K562 (cell line): Measurements from ENCODE around the gene PLPPR1. TPM values are rescaled to one million over a fixed set of nuclear protein-coding genes. Genes with fewer than 3 reads are reported as not detected.

Experiments
- ATAC-seq: fragments of 200-7000 bp; cut with Tn5 transposase; 3 replicates; pipeline ENCODE4 v1.9.1; 2020; ENCODE audit warnings: moderate library complexity
- BruUV-seq: library from RNA; stranded (reverse); fragments of 400-500 nt; replicated peaks from 2 replicates; lab custom pipeline; 2021; lab: Mats Ljungman, UMichigan
- CTCF ChIA-PET: fragments of 300-600 bp; formaldehyde crosslinking; extraction: SDS; loops from one replicate; lab custom pipeline; 2021; ENCODE audit warnings: low intra/inter-chr PET ratio; lab: Yijun Ruan, JAX
- POLR2A ChIA-PET: fragments of 300-600, 350-650 bp; sonication (Branson Sonifier 250); formaldehyde crosslinking; extraction: SDS; loops from one replicate; lab custom pipeline; 2021; ENCODE audit warnings: antibody characterized with exemption, inconsistent platforms; lab: Yijun Ruan, JAX
- DNase-seq, 4 experiments: peaks; one replicate each; pipeline versions ENCODE4 v3.0.0 to v3.0.0-alpha.2; 2011 to 2018; ENCODE audit warnings: low spot score in 3 of 4, mixed read lengths in 3 of 4; ENCODE audit errors: extremely low read depth in 1 of 4
- FAIRE-seq: peaks from 2 replicates; lab custom pipeline; 2011; peaks lifted over from hg19 to GRCh38; lab: Jason Lieb, UNC
- H2AFZ ChIP-seq: 2 replicates; pipeline ENCODE4 v1.6.0; 2011; ENCODE audit warnings: low read depth, low read length, control low read depth, inconsistent platforms
- H3K27ac ChIP-seq: fragments of 200-600 bp; 3 replicates; pipeline ENCODE4 v1.8.0; 2011; ENCODE audit warnings: low read depth, mild to moderate bottlenecking, control low read depth, inconsistent platforms, low read length, moderate library complexity, mixed read lengths; ENCODE audit errors: extremely low read depth
- H3K27me3 ChIP-seq, 2 experiments: fragments of 300-600 bp in 1 of 2; 2 replicates in 1 of 2; 3 replicates in 1 of 2; pipeline versions ENCODE4 v1.6.0 to v1.8.0; 2011; ENCODE audit warnings: inconsistent platforms in 2 of 2, low read length in 2 of 2, mild to moderate bottlenecking in 1 of 2, mixed read lengths in 1 of 2, moderate library complexity in 1 of 2; ENCODE audit not compliant: control insufficient read depth in 2 of 2, insufficient read depth in 2 of 2
- H3K36me3 ChIP-seq: fragments of 300-600 bp; 3 replicates; pipeline ENCODE4 v1.8.0; 2011; ENCODE audit warnings: mild to moderate bottlenecking, low read length, inconsistent platforms; ENCODE audit not compliant: control insufficient read depth, insufficient read depth
- H3K4me1 ChIP-seq, 2 experiments: fragments of 200-600 bp in 1 of 2; replicated peaks in 1 of 2; 2 replicates in 1 of 2; 3 replicates in 1 of 2; pipeline versions ENCODE4 v1.5.1 to v1.8.0; 2011; ENCODE audit warnings: inconsistent platforms in 2 of 2, low read length in 2 of 2, mild to moderate bottlenecking in 1 of 2, mixed read lengths in 1 of 2, moderate library complexity in 1 of 2; ENCODE audit not compliant: control insufficient read depth in 2 of 2, insufficient read depth in 2 of 2
- H3K4me2 ChIP-seq: 2 replicates; pipeline ENCODE4 v1.6.1; 2011; ENCODE audit warnings: low read length, control low read depth, inconsistent platforms, mixed read lengths; ENCODE audit not compliant: insufficient read depth
- H3K4me3 ChIP-seq: fragments of 200-600 bp; sonication (generic), shearing (Covaris generic); 2 replicates; pipeline ENCODE4 v1.5.1; 2016; ENCODE audit warnings: control low read depth, inconsistent platforms
- H3K79me2 ChIP-seq: fragments of 200-600 bp; 3 replicates; pipeline ENCODE4 v1.8.0; 2011; ENCODE audit warnings: low read length, inconsistent platforms; ENCODE audit not compliant: control insufficient read depth, insufficient read depth
- H3K9ac ChIP-seq, 2 experiments: 2 replicates each; pipeline versions ENCODE4 v1.6.0 to v1.6.1; 2011; ENCODE audit warnings: low read depth in 2 of 2, low read length in 2 of 2, control low read depth in 1 of 2, inconsistent platforms in 1 of 2, mild to moderate bottlenecking in 1 of 2, mixed read lengths in 1 of 2; ENCODE audit not compliant: insufficient read depth in 1 of 2
- H3K9me1 ChIP-seq: one replicate; pipeline ENCODE4 v1.6.0; 2011; ENCODE audit warnings: inconsistent platforms, mild to moderate bottlenecking, low read length, moderate library complexity; ENCODE audit not compliant: control insufficient read depth, insufficient read depth
- H3K9me3 ChIP-seq: replicated peaks from 2 replicates; pipeline ENCODE4 v1.5.1; 2011; ENCODE audit warnings: low read depth, low read length, inconsistent platforms; ENCODE audit not compliant: control insufficient read depth, insufficient read depth
- H4K20me1 ChIP-seq: replicated peaks from 2 replicates; pipeline ENCODE4 v1.6.1; 2011; ENCODE audit warnings: low read length, inconsistent platforms, mixed read lengths; ENCODE audit not compliant: control insufficient read depth, insufficient read depth
- FOXK1 ChIP-seq: sonication (generic); formaldehyde crosslinking; IDR thresholded peaks from 2 replicates; pipeline ENCODE4 v1.8.0; 2022; ENCODE audit warnings: missing genetic modification reagents, mild to moderate bottlenecking, borderline replicate concordance
- RBM25 ChIP-seq: fragments of 200-400 bp; formaldehyde crosslinking; IDR thresholded peaks from 2 replicates; pipeline ENCODE4 v1.6.1; 2018; ENCODE audit warnings: low read length, low read depth, moderate library complexity; ENCODE audit not compliant: severe bottlenecking
- ZC3H11A ChIP-seq: IDR thresholded peaks from 2 replicates; pipeline ENCODE4 v1.6.1; 2012; ENCODE audit warnings: low read depth, low read length, improper control_type of control experiment
- WGBS: fragments of 100-300 bp; shearing (Covaris generic); methylation state at CpG from one replicate; pipeline ENCODE4 v1.1.6; 2016; ENCODE audit warnings: low coverage, mixed read lengths; ENCODE audit not compliant: insufficient coverage; ENCODE audit errors: missing lambda C conversion rate; 5-methylcytosine and 5-hydroxymethylcytosine counted together
- in situ Hi-C: fragments of 300-500 bp; cut with MboI; formaldehyde crosslinking; loops from 4 replicates; pipeline ENCODE4 v1.15.0; 2018; ENCODE audit warnings: inconsistent platforms, mixed read lengths
- intact Hi-C: fragments of 100-400 bp; cut with micrococcal nuclease; formaldehyde crosslinking; loops from 2 replicates; pipeline ENCODE4 v1.14.2; 2022
- polyA plus RNA-seq, 8 experiments: library from polyadenylated mRNA; depleted of rRNA in 4 of 8; stranded (reverse) in 5 of 8; unstranded in 3 of 8; fragments of >200 nt; fragmentation: Nextera tagmentation in 2 of 8; fragmentation: Illumina TruSeq in 1 of 8; extraction: Ambion mirVana in 2 of 8; extraction: Trizol in 1 of 8; gene quantifications; 2 replicates each; pipeline versions ENCODE4 v1.2.1 to v1.2.3, GENCODE V29; 2011 to 2014; ENCODE audit warnings: inconsistent platforms in 1 of 8, missing spikeins in 1 of 8
- total RNA-seq, 7 experiments: library from RNA; depleted of rRNA in 6 of 7; stranded (reverse); fragments of >200 nt in 6 of 7; fragmentation: Illumina TruSeq in 2 of 7; extraction: Trizol in 2 of 7; gene quantifications; 2 replicates each; pipeline versions ENCODE4 v1.2.1 to v1.2.3, GENCODE V29; 2011 to 2021; ENCODE audit warnings: low replicate concordance in 1 of 7
- TF ChIP-seq, protein P1 (sequence below), 2 experiments: fragments of 450-650 bp in 1 of 2; sonication (generic) in 1 of 2; formaldehyde crosslinking in 1 of 2; IDR thresholded peaks; 2 replicates each; pipeline versions ENCODE4 v1.7.1 to v1.9.0; 2016 to 2022; ENCODE audit warnings: inconsistent platforms in 1 of 2, mild to moderate bottlenecking in 1 of 2, missing genetic modification reagents in 1 of 2

The PLPPR1 gene
- total and polyA plus RNA-seq, 9 of the 15 experiments (the other 6 are each of a cell fraction or from before 2014, with no cell fraction given): not detected

GRCh38 chr9:101232405-101232977 lies 204.0 kb downstream of the PLPPR1 start:
- intact Hi-C loops: loop anchor here (5.0 to 10.0 kb wide), 2 partner anchors 115 to 628 kb away; no protein-coding TSS in a partner anchor
- CTCF ChIA-PET: no interaction called here
- TF ChIP-seq, protein P1, sequence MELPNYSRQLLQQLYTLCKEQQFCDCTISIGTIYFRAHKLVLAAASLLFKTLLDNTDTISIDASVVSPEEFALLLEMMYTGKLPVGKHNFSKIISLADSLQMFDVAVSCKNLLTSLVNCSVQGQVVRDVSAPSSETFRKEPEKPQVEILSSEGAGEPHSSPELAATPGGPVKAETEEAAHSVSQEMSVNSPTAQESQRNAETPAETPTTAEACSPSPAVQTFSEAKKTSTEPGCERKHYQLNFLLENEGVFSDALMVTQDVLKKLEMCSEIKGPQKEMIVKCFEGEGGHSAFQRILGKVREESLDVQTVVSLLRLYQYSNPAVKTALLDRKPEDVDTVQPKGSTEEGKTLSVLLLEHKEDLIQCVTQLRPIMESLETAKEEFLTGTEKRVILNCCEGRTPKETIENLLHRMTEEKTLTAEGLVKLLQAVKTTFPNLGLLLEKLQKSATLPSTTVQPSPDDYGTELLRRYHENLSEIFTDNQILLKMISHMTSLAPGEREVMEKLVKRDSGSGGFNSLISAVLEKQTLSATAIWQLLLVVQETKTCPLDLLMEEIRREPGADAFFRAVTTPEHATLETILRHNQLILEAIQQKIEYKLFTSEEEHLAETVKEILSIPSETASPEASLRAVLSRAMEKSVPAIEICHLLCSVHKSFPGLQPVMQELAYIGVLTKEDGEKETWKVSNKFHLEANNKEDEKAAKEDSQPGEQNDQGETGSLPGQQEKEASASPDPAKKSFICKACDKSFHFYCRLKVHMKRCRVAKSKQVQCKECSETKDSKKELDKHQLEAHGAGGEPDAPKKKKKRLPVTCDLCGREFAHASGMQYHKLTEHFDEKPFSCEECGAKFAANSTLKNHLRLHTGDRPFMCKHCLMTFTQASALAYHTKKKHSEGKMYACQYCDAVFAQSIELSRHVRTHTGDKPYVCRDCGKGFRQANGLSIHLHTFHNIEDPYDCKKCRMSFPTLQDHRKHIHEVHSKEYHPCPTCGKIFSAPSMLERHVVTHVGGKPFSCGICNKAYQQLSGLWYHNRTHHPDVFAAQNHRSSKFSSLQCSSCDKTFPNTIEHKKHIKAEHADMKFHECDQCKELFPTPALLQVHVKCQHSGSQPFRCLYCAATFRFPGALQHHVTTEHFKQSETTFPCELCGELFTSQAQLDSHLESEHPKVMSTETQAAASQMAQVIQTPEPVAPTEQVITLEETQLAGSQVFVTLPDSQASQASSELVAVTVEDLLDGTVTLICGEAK (IDR thresholded peaks at IDR 0.05): no peak
- TF ChIP-seq, protein P1 (CRISPR knock-in tag; IDR thresholded peaks at IDR 0.05): no peak
- peak; percentile 47 for TF ChIP-seq RBM25
- TF ChIP-seq ZC3H11A: no peak
- TF ChIP-seq FOXK1: no peak
- TF ChIP-seq, all 486 proteins: peak for 1

More at GRCh38 chr9:101232405-101232977, 204.0 kb downstream of the PLPPR1 start:
- POLR2A ChIA-PET: no interaction called here
- no TSS peak for BruUV-seq
- no peak overlapping the region for H3K4me2 ChIP-seq
- H3K9ac ChIP-seq: no peak overlapping the region
- no peaks in the 10 kb centered on the region for H3K9me3 ChIP-seq
- H3K9me1 ChIP-seq: no peaks in the 10 kb centered on the region
- no peak overlapping the region for H3K4me3 ChIP-seq
- ATAC-seq (no peak), FAIRE-seq (no peak), DNase-seq (no peak)
- H3K27me3 ChIP-seq: no peaks in the 10 kb centered on the region
- H4K20me1 ChIP-seq: no peaks in the 10 kb centered on the region
- 0% methylated on average over 2 of the region's 2 CpGs for WGBS
- H2AFZ ChIP-seq: no peak overlapping the region
- no peaks in the 10 kb centered on the region for H3K4me1 ChIP-seq
- H3K27ac ChIP-seq: no peak overlapping the region
- H3K79me2 ChIP-seq: no peaks in the 10 kb centered on the region
- H3K36me3 ChIP-seq: no peaks in the 10 kb centered on the region
- in situ Hi-C loops: no loop called here
